ENCODE measurements around the gene IL32. TPM values are rescaled to one million over a fixed set of nuclear protein-coding genes. Genes with fewer than 3 reads are reported as not detected.

Gene IL32
- total RNA-seq, 1 donor from 2014 or later: 621 TPM

- H3K27me3 ChIP-seq (ENCODE audit: control insufficient read depth, insufficient read depth, low read length): no peaks in the 10 kb centered on the region
- H3K36me3 ChIP-seq (ENCODE audit: control insufficient read depth, insufficient read depth, low read length): peaks cover 1% of the 10 kb centered on the region
- H3K4me3 ChIP-seq (ENCODE audit: low read depth, low read length): peak overlapping the region; percentile 73
- no peak for TF ChIP-seq CTCF (IDR thresholded peaks at IDR 0.05; ENCODE audit: insufficient read depth, low read length, poor library complexity, severe bottlenecking)
- peak; percentile 47 for DNase-seq (ENCODE audit: low read depth)
Measured at GRCh38 chr16:3059041-3059722, 6.3 kb upstream of the IL32 start.

GRCh38 chr16:3059723-3060242 lies 5.7 kb upstream of the IL32 start:
- peak overlapping the region; percentile 73 for H3K4me3 ChIP-seq (ENCODE audit: low read depth, low read length)
- no peaks in the 10 kb centered on the region for H3K27me3 ChIP-seq (ENCODE audit: control insufficient read depth, insufficient read depth, low read length)
- peaks cover 1% of the 10 kb centered on the region for H3K36me3 ChIP-seq (ENCODE audit: control insufficient read depth, insufficient read depth, low read length)
- TF ChIP-seq CTCF (IDR thresholded peaks at IDR 0.05; ENCODE audit: insufficient read depth, low read length, poor library complexity, severe bottlenecking): no peak
- DNase-seq (ENCODE audit: low read depth): no peak

- DNase-seq (ENCODE audit: low read depth): no peak
- Histone ChIP-seq H3K27me3 (ENCODE audit: control insufficient read depth, insufficient read depth, low read length) (no peaks in the 10 kb centered on the region), H3K4me3 (ENCODE audit: low read depth, low read length) (no peak overlapping the region), H3K36me3 (ENCODE audit: control insufficient read depth, insufficient read depth, low read length) (no peaks in the 10 kb centered on the region)
- TF ChIP-seq CTCF (IDR thresholded peaks at IDR 0.05; ENCODE audit: insufficient read depth, low read length, poor library complexity, severe bottlenecking): no peak
Measured at GRCh38 chr16:3060339-3061127, 4.9 kb upstream of the IL32 start.

GRCh38 chr16:3062553-3062952 lies 2.9 kb upstream of the IL32 start:
- no peak for TF ChIP-seq CTCF (IDR thresholded peaks at IDR 0.05; ENCODE audit: insufficient read depth, low read length, poor library complexity, severe bottlenecking)
- Histone ChIP-seq H3K27me3 (ENCODE audit: control insufficient read depth, insufficient read depth, low read length) (no peaks in the 10 kb centered on the region), H3K36me3 (ENCODE audit: control insufficient read depth, insufficient read depth, low read length) (no peaks in the 10 kb centered on the region), H3K4me3 (ENCODE audit: low read depth, low read length) (no peak overlapping the region)
- no peak for DNase-seq (ENCODE audit: low read depth)

GRCh38 chr16:3063625-3064386 lies 1.6 kb upstream of the IL32 start:
- TF ChIP-seq CTCF (IDR thresholded peaks at IDR 0.05; ENCODE audit: insufficient read depth, low read length, poor library complexity, severe bottlenecking): no peak
- DNase-seq (ENCODE audit: low read depth): no peak
- Histone ChIP-seq H3K27me3 (ENCODE audit: control insufficient read depth, insufficient read depth, low read length) (no peaks in the 10 kb centered on the region), H3K4me3 (ENCODE audit: low read depth, low read length) (no peak overlapping the region), H3K36me3 (ENCODE audit: control insufficient read depth, insufficient read depth, low read length) (no peaks in the 10 kb centered on the region)

All from kidney epithelial cell (primary cell).